ENCODE results near the gene SLC4A9.

The SLC4A9 gene, protein sequence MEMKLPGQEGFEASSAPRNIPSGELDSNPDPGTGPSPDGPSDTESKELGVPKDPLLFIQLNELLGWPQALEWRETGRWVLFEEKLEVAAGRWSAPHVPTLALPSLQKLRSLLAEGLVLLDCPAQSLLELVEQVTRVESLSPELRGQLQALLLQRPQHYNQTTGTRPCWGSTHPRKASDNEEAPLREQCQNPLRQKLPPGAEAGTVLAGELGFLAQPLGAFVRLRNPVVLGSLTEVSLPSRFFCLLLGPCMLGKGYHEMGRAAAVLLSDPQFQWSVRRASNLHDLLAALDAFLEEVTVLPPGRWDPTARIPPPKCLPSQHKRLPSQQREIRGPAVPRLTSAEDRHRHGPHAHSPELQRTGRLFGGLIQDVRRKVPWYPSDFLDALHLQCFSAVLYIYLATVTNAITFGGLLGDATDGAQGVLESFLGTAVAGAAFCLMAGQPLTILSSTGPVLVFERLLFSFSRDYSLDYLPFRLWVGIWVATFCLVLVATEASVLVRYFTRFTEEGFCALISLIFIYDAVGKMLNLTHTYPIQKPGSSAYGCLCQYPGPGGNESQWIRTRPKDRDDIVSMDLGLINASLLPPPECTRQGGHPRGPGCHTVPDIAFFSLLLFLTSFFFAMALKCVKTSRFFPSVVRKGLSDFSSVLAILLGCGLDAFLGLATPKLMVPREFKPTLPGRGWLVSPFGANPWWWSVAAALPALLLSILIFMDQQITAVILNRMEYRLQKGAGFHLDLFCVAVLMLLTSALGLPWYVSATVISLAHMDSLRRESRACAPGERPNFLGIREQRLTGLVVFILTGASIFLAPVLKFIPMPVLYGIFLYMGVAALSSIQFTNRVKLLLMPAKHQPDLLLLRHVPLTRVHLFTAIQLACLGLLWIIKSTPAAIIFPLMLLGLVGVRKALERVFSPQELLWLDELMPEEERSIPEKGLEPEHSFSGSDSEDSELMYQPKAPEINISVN

DNA sequence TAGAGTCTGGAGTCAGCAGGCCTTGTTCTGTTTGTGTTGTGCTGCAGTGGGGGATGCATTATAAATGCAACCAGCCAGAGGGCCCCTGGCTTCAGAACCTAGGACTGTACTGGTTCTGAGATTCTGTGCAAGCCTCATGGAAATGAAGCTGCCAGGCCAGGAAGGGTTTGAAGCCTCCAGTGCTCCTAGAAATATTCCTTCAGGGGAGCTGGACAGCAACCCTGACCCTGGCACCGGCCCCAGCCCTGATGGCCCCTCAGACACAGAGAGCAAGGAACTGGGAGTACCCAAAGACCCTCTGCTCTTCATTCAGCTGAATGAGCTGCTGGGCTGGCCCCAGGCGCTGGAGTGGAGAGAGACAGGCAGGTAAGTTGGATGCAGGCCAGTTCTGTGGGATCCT lies at the start of gene SLC4A9:
SLC4A9 (plus strand) TSS at position 94 of the 400 bp plus-strand sequence; CDS start at position 137, 43 bp downstream.
- DNase-seq: no peak

DNA sequence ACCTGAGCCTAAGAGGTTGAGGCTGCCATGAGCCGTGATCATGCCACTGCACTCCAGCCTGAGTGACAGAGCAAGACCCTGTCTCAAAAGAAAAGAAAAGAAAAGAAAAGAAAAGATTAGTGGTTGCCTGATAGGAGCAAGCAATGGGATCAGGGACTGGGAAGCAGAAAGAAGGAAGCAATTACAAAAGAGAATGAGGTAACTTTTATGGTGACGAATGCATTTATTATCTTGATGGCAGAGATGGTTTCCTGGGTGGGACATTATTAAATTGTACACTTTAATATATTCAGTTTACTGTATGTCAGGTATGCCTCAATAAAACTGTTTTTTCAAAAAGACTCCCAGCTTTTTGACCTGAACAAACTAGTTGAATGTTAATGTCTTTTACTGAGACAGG lies 49.6 kb upstream of the SLC4A9 start:
- DNase-seq: no peak

DNA sequence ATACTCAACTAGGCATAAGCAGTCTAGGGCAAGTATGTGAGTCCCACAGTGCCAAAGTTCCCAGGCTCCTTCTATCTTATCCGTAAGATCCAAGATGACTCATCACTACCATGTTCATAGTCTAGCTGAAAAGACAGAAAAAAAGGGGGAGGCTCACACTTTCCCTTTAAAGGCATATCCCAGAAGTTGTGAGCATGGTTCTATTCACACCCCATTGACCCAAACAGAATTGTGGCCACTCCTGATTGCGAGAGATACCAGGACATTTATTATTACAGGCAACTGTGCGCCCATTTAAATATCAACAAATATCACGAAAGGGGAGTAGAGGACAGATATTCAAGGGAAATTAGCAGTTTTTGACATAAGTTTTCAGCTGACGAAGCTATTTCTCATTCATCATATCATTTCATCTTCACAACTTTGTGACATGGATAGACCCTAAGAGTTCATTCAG lies 49.0 kb upstream of the SLC4A9 start:
- no peak for DNase-seq

DNA sequence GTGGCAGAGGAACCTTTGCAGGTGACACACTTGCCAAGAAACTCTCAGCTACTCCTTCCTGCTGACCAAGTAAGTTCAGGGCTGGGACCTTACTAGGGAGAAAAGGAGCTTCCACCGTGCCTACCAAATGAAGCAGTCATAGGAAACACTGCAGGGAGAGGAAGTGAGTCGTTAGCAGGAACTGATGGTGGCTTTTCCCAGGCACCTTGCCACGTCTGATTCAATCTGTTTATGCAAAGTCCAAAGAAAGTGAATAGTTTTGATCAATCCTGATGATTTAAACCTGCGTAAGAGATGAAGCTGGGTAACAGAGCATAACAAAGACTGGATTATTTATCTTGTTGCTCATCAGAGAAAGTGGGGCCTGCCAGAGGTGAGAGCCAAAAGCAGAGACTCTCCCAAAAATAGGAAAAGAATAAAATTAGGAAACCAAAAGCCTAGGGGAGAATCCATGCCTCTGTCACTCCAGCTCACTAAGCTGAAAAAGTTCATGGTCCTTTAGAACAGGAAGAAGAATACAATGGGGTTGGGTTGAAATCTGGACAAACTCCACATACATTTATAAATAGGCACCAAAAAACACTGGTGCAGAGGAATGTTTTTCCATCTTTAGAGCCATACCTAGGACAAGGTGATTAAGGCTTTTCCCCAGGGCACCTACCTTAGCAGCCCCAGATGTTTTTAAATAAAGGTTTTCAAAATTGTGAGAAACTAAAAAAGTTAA lies 47.8 kb upstream of the SLC4A9 start:
- no peak for DNase-seq

DNA sequence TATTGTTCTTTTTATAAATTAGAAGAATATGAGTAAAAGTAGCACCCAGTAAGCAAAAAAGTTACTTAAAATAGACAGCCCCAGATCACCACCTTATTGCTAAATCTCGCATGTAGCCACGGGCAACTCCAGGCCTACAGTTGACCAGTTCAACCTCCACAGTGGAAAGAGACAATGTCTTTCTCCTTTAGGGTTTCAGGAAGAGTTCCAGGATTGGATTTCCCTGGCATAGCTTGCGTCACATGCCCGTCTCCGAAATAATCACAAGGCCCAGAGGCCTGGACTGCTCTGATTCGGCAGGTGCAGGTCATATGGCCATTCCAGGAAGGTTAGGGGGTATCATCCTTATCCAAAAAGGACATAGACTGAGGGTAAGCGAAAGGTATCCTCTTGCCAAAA lies 47.2 kb upstream of the SLC4A9 start:
- DNase-seq: no peak

DNA sequence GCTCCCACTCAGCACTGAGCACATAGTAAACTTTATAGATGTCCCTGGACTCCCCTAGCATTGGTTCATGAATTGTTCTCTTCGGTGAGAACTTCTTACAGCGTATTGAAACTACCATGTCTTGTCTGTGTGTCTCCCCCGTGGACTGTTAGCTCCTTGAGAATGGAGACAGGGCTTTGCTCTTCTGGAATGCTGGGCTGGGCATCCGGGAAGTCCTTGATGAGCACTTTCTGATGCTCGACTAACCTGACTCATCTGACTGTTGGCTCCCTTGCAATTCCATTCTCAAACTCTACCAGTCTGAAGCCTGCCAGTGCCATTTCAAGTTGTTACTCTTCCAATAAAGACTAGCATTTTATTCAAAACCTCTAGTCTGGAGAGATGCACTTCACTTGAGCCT lies 42.1 kb upstream of the SLC4A9 start:
- DNase-seq: no peak

DNA sequence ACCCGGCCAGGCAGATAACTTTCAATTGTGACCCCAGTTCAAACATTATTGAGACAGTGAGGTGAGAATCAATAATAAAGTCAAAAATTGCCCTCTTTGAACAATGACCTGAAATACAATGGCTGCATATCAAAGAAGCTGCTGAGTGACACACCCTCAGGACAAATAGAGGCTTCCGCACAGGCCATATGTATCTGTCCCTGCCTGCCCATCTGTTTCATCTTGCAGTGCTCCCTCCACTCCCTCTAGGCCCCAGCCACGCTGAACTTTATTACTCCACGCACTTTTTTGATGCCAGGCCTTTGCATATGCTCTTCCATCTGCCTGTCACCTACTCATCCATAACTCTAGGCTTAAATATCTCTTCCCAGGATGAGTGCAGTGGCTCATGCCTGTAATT lies 41.2 kb upstream of the SLC4A9 start:
- DNase-seq: no peak

DNA sequence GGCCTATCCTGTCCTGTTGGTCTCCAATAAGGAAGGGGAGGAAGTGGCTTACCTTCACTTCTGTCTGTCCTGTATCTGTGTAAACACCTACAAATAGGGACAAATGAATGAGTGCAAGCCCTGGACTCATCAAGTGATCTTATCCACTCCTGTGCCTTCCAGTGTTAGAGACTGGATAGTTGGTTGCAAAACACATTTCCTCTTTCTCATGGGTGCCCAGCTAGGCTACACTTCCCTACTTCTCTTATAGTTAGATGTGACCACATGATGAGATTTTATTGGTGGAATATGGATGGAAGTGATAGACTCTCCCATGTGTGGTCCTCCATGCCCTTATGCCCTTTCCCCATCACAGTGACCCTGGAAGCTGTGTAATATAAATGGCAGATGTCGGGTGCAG lies 40.2 kb upstream of the SLC4A9 start:
- no peak for DNase-seq

DNA sequence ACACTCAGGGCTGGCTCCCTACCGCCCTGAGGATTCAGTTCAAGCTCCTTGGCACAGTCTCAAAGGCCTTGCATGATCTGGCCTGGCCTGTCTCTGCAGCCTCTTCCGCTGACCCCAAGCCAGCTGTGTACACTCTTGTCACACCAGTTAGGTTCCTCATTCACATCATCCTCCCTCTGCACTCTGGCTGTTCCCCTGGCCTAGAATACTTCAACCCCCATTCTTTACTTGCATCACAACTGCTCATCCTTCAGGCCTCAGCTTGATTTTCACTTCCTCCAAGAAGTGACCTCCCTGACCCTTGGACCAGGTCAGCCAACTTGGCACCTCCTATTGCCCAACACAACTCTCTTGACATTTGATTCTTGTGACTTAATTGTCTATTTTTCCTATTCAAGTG lies 38.2 kb upstream of the SLC4A9 start:
- no peak for DNase-seq

DNA sequence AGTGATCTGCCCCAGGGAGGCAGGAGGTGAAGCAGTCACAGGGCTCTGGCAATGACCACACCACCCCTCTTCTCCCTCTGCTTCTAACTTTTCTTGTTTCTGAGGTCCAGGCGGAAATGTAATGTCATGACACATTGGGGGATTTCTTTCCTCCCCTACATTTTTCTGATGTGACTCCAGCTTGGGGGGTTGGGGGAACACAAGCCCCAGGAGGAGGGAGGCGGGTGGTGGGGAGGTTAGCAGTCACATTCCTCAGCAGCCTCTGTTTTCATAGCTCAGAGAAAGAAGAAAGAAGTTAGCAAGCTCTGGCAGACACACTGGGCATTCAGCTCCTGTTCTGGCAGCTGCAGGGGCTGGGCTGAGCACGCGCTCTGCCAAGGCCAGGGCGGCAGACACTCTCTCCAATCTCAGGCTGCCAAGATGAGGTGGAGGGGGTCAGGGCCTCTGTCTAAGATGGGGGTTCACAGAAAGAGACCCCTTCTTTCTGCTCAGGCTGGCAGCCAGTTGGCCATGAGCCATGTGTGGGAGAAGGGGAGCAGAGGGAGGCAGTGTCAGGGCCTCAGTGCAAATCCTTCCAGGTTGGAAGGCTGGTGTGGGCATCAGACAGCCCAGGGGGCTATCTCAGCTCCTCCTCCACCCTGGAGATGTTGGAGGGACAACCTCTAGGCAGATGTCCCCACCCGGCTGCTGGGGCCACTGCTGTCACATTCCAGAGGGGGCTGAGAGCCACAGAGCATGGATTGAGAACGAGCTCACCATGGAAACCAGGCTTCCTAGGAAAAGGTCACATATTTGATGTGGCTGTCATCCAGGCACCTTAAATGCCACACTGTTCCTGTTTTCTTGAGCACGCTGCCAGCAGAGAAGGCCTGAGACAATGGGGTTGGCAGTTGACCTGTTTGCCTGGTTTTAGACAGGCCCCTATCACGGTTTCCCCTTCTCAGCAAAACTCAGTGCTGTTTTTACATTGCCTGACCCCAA lies 37.0 kb upstream of the SLC4A9 start:
- DNase-seq: no peak

DNA sequence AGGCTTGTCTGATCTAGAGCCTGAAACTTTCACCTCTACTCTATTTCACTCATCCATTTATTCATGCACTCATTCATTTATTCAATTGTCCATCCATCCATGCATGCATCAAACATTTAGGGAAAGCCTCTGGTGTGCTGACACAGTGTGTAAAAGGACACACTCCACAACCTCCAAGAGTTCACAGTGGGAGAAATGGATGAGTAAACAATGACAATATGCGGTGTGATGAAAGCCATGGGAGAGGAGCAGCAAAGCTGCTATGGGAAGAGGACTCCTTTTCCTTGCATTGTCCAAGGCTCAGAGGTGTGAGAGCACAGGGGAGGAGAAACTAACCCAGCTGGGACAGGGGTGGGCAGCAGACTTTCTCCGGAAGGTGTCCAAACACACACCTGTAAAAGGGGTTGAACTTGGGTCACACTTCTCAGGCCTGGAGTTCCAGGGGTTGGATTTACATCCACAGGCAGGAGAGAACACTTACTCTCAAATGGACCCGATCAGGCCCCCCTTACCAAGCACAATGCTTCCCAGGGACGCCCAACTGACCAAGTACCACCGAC lies 35.9 kb upstream of the SLC4A9 start:
- no peak for DNase-seq

DNA sequence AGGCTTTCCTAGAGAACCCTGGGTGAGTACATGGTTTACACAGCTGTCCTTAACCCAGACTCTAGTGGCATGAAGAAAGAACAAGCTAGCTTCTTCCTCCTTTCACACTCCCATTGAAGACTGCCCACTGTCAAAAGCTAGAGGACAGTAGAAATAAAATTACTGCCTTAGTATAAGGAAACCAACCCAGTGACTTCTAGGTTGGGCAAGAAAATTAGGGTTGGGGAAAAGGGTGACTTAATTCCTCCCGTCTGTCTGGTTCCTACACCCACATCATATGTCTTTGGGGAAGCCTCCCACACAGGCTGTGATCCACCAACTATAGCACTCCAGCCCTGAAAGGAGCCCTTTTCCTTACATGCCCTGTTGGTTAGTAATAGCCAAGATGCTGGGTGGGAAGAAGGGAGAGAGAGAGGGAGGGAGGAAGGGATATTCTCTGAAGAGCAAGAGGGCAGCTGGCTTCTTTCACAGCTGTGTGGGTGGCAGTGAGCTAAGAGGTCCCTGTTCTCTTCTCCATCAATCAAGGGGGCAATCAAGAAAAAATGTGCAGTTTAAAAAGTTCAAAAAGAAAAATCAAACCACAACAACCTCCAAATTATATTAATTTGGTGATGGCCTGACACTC lies 35.3 kb upstream of the SLC4A9 start:
- no peak for DNase-seq

DNA sequence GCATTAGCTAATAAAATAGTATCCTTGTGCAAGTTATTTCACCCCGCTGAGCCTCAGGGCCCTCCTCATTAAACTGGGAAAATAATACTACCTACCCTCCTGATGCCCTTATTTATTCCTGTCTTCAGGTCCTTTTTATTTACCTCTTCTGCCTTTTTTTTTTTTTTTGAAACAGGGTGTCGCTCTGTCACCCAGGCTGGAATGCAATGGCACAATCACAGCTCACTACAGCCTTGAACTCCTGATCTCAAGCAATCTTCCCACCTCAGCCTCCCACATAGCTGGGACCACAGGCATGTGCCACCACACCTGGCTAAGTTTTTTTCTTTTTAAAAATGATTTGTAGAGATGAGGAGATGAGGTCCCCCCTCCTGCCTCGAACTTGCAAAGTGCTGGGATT lies 34.5 kb upstream of the SLC4A9 start:
- no peak for DNase-seq

DNA sequence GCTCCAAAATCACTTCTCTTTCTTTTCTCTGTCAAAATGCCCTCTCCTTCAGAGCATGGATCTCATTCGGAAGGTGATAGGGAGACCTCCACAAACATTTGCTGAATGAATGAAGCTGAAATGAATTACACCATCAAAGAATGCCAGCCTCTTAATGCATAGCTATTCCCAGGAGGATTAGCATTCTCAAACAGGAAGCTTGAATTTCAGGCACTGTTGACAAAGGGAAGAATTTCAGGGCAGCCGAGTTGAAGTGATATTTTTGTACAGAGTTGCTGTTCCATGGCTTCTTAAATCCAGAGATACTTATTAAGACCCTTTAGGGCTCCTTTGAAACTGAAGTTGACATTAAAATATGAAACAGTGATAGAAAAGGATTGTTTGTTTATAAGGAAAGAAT lies 32.4 kb upstream of the SLC4A9 start:
- no peak for DNase-seq

DNA sequence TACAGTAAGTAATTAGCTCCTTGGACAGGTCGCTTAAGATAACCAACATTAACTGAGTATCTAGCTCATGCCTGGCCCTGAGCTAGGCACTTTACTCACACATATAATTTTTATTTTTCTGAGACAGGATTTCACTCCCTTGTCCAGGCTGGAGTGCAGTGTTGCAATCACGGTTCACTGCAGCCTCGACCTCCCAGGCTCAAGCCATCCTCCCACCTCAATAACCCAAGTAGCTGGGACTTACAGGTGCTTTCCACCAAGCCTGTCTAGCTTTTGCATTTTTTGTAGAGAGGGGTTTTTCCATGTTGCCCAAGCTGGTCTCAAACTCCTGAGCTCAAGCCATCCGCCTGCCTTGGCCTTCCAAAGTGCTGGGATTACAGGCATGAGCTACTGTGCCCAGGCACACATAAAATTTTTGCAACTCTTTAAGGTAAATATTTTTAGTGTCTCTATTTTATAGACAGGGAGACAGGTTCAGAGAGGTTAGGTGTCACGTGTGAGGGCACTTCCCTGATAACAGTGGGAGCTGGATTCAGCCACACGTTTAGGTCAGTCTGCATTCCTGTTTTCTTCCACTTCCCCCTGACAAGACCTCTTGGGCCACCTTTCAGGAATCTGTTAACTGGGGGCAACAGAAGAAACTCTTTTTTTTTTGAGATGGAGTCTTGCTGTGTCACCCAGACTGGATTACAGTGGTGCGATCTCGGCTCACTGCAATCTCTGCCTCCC lies 31.8 kb upstream of the SLC4A9 start:
- DNase-seq: no peak

DNA sequence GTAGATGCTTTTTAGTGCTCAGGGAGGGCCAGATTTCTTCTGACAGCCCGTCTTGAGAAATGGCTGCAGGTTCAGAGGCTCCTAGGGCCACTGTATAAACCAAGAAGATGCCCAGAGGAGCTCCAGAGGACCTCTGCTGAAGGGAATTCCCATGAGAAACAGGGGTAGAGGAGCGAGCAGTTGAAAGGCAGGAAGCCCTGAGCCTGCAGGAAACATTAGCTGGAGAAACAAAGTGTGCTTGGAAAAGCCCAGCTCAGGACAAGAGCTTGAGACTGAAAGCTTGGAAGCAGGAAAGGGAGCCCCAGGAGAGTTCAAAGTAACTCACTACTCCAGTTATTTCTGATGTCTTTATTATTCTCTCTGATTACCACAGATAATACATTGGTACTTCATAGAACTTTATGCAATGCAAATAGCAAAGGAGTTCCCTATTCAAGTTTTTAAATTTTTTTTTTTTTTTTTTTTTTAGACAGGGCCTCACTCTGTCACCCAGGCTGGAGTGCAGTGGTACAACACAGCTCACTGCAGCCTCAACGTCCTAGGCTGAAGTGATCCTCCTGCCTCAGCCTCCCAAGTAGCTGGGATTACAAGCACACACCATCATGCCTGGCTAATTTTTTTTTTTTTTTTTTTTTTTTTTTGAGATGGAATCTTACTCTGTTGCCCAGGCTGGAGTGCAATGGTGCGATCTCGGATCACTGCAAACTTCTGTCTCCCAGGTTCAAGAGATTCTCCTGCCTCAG lies 30.1 kb upstream of the SLC4A9 start:
- no peak for DNase-seq

DNA sequence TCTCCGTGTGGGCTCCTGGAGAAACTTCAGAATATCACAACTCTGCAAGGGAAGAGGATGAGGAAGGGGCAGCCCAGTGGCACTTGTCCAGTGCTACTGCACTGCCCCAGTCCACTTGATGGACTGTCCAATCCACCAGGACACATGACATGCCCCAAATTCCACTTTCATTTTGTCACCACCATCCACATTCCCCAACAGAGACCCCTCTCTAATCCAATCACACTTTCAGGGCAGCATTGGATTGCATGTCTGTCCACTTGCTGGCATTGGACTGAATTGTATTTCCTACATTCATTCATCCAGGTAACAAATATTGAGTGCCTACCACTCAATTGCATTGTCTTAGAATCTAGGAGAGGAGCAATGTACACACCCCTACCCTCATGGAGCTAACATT lies 28.4 kb upstream of the SLC4A9 start:
- no peak for DNase-seq

DNA sequence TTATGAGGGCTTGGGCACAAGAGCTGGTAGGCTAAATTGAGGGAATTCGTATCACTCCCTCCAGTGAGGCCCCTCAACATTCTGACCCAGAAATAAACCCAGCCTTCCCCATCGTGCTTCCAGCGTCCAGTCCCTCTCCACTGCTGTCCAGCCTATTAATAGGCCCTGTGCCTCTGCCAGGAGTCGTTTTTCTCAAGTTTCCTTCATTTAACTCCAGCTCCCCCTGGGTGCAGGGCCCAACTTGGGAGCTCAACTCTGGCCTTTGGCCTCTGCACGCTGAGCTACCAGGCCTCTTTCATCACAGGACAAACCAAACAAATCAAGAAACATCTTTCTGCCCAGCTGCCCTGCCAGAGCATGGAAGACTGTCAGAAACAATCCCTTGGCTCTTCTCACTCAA lies 23.6 kb upstream of the SLC4A9 start:
- DNase-seq: no peak

DNA sequence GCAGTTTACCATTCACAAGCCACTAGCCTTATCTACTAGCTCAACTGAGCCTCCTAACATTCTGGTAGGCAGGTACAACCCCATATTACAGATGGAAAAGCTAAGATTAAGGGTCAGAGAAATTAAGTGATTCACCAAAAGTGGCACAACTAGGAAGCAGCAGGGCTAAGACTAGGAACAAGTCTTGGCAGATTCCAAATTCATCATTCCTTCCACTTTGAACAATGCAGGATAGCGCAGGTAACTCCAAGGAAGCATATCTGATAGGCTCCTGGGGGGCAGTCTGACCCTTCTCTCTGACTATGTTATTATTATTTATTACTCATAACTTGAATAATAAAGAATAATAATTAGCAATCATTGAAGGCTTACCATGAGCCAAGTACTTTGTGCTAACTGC lies 22.1 kb upstream of the SLC4A9 start:
- no peak for DNase-seq

DNA sequence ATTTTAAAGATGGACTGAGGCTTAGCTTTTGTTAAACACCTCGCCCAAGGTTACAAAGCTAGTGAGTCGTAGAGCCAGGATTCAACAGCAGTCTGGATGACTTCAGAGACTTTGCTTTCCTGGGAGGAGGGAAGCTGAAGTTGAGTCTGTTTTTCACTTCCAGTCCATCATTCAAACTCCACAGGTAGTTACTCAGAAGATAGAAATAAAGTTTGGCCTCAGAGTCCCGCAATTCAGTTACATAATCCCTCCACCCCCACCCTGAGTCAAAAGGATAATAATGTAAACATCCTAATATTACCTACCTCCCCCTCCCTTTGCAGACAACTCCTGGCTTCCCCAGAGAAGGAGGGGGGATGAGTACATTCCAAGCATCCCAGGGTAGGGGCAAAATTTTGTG lies 21.7 kb upstream of the SLC4A9 start:
- no peak for DNase-seq

Measured in 8988T (cell line).